Measurements from ENCODE around the gene RPL22. TPM values are rescaled to one million over a fixed set of nuclear protein-coding genes. Genes with fewer than 3 reads are reported as not detected.

The RPL22 gene
- total and polyA plus RNA-seq, 2 of the 8 experiments (the other 6 are each of a cell fraction or from before 2014, with no cell fraction given): 133 to 521 TPM

DNA sequence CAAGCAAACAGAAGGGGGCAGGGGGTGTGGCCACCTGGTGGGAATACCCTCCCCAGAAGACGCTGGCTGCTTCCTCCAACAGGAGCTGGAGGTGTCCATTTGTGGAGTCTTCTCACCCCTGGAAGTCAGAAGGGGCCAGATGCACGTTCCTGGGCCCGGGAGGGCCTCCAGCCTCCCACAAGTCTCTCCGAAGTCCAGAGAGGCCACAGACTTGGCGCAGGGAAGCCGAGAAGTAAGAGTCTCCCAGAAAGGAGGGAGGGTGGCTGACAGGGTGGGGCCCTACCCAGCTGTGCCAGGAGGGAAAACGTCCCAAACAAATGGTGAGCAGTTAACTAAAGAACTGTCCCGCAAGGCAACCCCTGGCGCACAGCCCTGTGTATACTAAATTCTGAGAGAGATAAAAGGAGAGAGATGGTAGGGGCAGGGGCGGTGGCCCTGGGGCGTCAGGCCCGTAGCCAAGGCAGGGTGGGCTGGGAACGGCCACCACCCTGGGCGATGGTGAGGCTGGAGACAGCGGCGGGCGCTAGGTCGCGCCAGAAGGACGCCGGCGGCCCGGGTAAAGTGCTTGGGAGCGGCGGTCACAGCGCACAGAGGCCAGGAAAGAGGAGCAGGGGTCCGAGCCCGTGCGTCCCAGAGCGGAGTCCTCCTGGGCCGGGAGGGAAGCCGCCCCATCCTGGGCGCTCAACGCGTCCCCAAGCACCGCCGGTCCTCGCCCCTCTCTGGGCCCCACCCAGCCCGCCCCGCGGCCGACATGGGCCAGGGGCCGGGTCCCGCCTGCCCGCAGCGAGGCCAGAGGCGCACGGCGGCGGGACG lies 20.4 kb downstream of the RPL22 start:
- Histone ChIP-seq H2BK120ac (replicated peaks; ENCODE audit: low read depth, low read length) (no peak overlapping the region), H2BK15ac (ENCODE audit: low read length) (no peak overlapping the region), H3K4me3 (ENCODE audit: extremely low read depth in 1 of 4, insufficient read depth in 2 of 4, low read depth in 3 of 4, low read length in 4 of 4) (peak overlapping the region; percentile 1 to 51 (median 24); a peak in 4 of 8 replicates), H4K91ac (replicated peaks; ENCODE audit: insufficient read length, low read length) (no peak overlapping the region), H2BK12ac (ENCODE audit: low read depth, low read length) (no peak overlapping the region), H3K4me1 (replicated peaks in 1 of 4; ENCODE audit: control insufficient read depth in 3 of 4, insufficient read depth in 4 of 4, low read length in 3 of 4) (peaks cover 0 to 8% (median 6%) of the 10 kb centered on the region in 4 experiments; a peak in 6 of 7 replicates), H2AFZ (ENCODE audit: low read length) (no peak overlapping the region), H3K79me1 (ENCODE audit: low read depth, low read length) (no peaks in the 10 kb centered on the region), H4K5ac (ENCODE audit: insufficient read length, low read depth, low read length) (no peak overlapping the region), H3K23ac (ENCODE audit: insufficient read length) (no peak overlapping the region), H2BK20ac (ENCODE audit: low read length) (no peak overlapping the region), H4K8ac (ENCODE audit: extremely low read depth, insufficient read depth, low read length) (no peak overlapping the region), H3K9ac (replicated peaks in 1 of 4; ENCODE audit: extremely low read depth in 1 of 4, low read depth in 3 of 4, low read length in 3 of 4) (no peak overlapping the region), H2BK5ac (ENCODE audit: low read depth, low read length) (no peak overlapping the region), H3K27me3 (replicated peaks in 1 of 4; ENCODE audit: control insufficient read depth in 3 of 4, extremely low read depth in 1 of 4, insufficient read depth in 3 of 4, low read length in 3 of 4) (peaks cover 19 to 61% (median 46%) of the 10 kb centered on the region in 4 experiments), H3K23me2 (ENCODE audit: low read depth, low read length) (peaks cover 21% of the 10 kb centered on the region; the same call in 1 of the 2 replicates), H3K9me3 (ENCODE audit: insufficient read depth in 2 of 2, low read depth in 1 of 2, low read length in 1 of 2) (no peaks in the 10 kb centered on the region), H3K4me2 (ENCODE audit: insufficient read depth in 1 of 2, low read depth in 2 of 2, low read length in 2 of 2) (peak overlapping the region; percentile 42 to 80), H3K56ac (replicated peaks; ENCODE audit: insufficient read length, low read depth, low read length) (no peak overlapping the region), H3K18ac (ENCODE audit: extremely low read depth, low read length) (no peak overlapping the region), H2AK5ac (ENCODE audit: low read depth, low read length) (no peak overlapping the region), H3K4ac (replicated peaks; ENCODE audit: insufficient read length, low read depth, low read length) (no peak overlapping the region), H3K14ac (ENCODE audit: insufficient read length) (no peak overlapping the region), H4K20me1 (replicated peaks in 1 of 2; ENCODE audit: control insufficient read depth in 1 of 2, insufficient read depth in 2 of 2, low read length in 2 of 2) (peaks cover 3 to 24% of the 10 kb centered on the region in 2 experiments), H3K36me3 (ENCODE audit: control insufficient read depth in 2 of 4, insufficient read depth in 4 of 4, low read length in 3 of 4) (no peaks in the 10 kb centered on the region), H3K79me2 (ENCODE audit: control insufficient read depth in 1 of 2, insufficient read depth in 2 of 2, low read length in 2 of 2) (no peaks in the 10 kb centered on the region), H3K27ac (ENCODE audit: low read depth, low read length) (no peak overlapping the region)
- WGBS, 2 experiments (ENCODE audit: extremely low coverage in 1 of 2, insufficient coverage in 1 of 2, insufficient read length in 1 of 2, insufficient replicate concordance in 2 of 2, low coverage in 1 of 2, low lambda C conversion rate in 2 of 2, missing lambda C conversion rate in 1 of 2): 16% methylated on average over 30 of the region's 51 CpGs; no CpG with 5 or more reads in 1 of the 2 experiments
- ChIA-PET CTCF (ENCODE audit: partially characterized antibody) (interaction anchor here (0.9 to 1.0 kb wide), 2 partner anchors 60 to 69 kb away, joined by 3 read pairs; no protein-coding TSS in a partner anchor), POLR2A (ENCODE audit: partially characterized antibody) (interaction anchor here (0.7 to 1.0 kb wide), 3 partner anchors 14 to 62 kb away, joined by 3 read pairs; no protein-coding TSS in a partner anchor)
- FAIRE-seq (no peak), DNase-seq (ENCODE audit: low read depth in 1 of 2, low spot score in 2 of 2) (peak in 1 of 2 experiments; percentile 73)
- TF ChIP-seq CBX8 (IDR thresholded peaks at IDR 0.05; ENCODE audit: borderline replicate concordance, low read depth, low read length): no peak
- TF ChIP-seq YY1 (IDR thresholded peaks at IDR 0.05; ENCODE audit: low read depth, low read length): no peak
- TF ChIP-seq KDM4A (IDR thresholded peaks at IDR 0.05; ENCODE audit: low read depth, low read length, severe bottlenecking): peak; percentile 21
- TF ChIP-seq ATF3 (IDR thresholded peaks at IDR 0.05; ENCODE audit: insufficient read depth, low read depth, low read length): no peak
- TF ChIP-seq CTCF (IDR thresholded peaks at IDR 0.05; ENCODE audit: control extremely low read depth in 1 of 3, insufficient read depth in 1 of 3, low read depth in 1 of 3, low read length in 3 of 3): peak in 1 of 3 experiments; percentile 3; a peak in 1 of 4 replicates
- no peak for TF ChIP-seq TAF7 (optimal IDR thresholded peaks at IDR 0.05; ENCODE audit: borderline replicate concordance, low read depth, low read length)
- TF ChIP-seq SP2 (IDR thresholded peaks at IDR 0.05; ENCODE audit: low read length): no peak
- TF ChIP-seq EZH2 (IDR thresholded peaks at IDR 0.05; ENCODE audit: low read depth, low read length, severe bottlenecking): peak; percentile 49
